SH-SY5Y (cell line): ENCODE measurements around the gene CEP170B.

ENCODE experiments used
- GATA2 ChIP-seq: IDR thresholded peaks from 2 replicates; pipeline ENCODE4 v1.6.1; 2011; ENCODE audit warnings: mild to moderate bottlenecking, low read depth, low read length
- GATA3 ChIP-seq: IDR thresholded peaks from 2 replicates; pipeline ENCODE4 v1.6.1; 2011; ENCODE audit warnings: low read depth, mild to moderate bottlenecking, low read length, moderate library complexity

Gene CEP170B

GRCh38 chr14:104865081-104865630 is at the start of gene CEP170B:
Gene CEP170B, plus strand, starts transcription at chr14:104865268. Its CDS starts 3,183 bp downstream, at chr14:104868451.
- TF ChIP-seq GATA3 (no peak), GATA2 (no peak)

- TF ChIP-seq GATA3 (no peak), GATA2 (no peak)
Measured at GRCh38 chr14:104816616-104816884, 48.5 kb upstream of the CEP170B start.

GRCh38 chr14:104817930-104818713 is 46.9 kb upstream of the CEP170B start:
- TF ChIP-seq GATA2 (no peak), GATA3 (no peak)

- TF ChIP-seq GATA3 (no peak), GATA2 (no peak)
Measured at GRCh38 chr14:104818714-104819161, 46.3 kb upstream of the CEP170B start.

- TF ChIP-seq GATA3 (no peak), GATA2 (no peak)
Measured at GRCh38 chr14:104819361-104819781, 45.7 kb upstream of the CEP170B start.

GRCh38 chr14:104820669-104821228 is 44.3 kb upstream of the CEP170B start:
- TF ChIP-seq GATA3: no peak
- no peak for TF ChIP-seq GATA2

- TF ChIP-seq GATA2 (no peak), GATA3 (no peak)
Measured at GRCh38 chr14:104821229-104821945, 43.7 kb upstream of the CEP170B start.

GRCh38 chr14:104821971-104822608 is 43.0 kb upstream of the CEP170B start:
- no peak for TF ChIP-seq GATA2
- no peak for TF ChIP-seq GATA3

GRCh38 chr14:104822821-104823615 is 42.0 kb upstream of the CEP170B start:
- no peak for TF ChIP-seq GATA3
- TF ChIP-seq GATA2: no peak

- no peak for TF ChIP-seq GATA3
- no peak for TF ChIP-seq GATA2
Measured at GRCh38 chr14:104824353-104824997, 40.6 kb upstream of the CEP170B start.

GRCh38 chr14:104826189-104826860 is 38.7 kb upstream of the CEP170B start:
- no peak for TF ChIP-seq GATA2
- TF ChIP-seq GATA3: no peak

GRCh38 chr14:104826861-104827176 is 38.2 kb upstream of the CEP170B start:
- TF ChIP-seq GATA3 (no peak), GATA2 (no peak)
